HG03439 (cell line): ENCODE measurements around the gene TMEM185A.
"Not testable (repeated sequence)": the region's sequence is repeated elsewhere in the genome, so short reads cannot be mapped to it uniquely, and the experiment has no call there.

Experiments
- ATAC-seq: cut with Tn5 transposase; IDR thresholded peaks from one replicate; pipeline ENCODE4 v1.9.1; 2021; ENCODE audit warnings: mild to moderate bottlenecking, moderate library complexity; ENCODE audit not compliant: unreplicated experiment

TMEM185A gene

DNA sequence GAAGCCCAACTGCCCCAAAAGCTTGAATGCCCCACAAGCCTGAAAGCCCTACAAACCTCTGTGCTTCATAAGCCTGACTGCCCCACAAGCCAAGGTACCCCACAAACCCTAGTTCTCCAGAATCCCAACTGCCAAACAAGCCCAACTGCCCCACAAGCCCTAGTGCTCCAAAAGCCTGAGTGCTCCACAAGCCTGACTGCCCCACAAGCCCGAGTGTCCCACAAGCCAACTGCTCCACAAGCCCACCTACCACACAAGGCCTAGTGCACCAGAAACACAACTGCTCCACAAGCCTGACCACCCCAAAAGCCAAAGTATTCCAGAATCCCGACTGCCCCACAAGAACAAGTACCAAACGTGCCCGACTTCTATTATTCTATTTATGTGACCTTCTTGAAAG is 68.2 kb downstream of the TMEM185A start:
- ATAC-seq: no peak

- ATAC-seq: not testable (repeated sequence)
These were observed 76.3 kb downstream of the TMEM185A start for GRCh38 chrX:149555251-149555650.

DNA sequence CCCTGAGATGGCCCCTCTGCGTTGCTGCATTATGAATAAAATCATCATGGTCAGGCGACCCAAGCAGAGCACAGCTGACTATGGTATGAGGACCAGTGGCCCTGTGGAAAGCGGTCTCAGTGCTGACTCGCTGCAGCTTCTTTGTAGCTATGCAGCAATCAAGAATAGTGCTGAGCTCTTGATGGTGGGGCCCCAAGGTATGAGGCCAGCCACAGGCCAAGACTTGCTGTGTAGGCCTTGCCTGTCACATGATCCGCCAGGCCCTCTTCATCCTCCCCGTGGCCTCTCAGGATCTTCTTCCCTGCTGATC is 79.7 kb downstream of the TMEM185A start:
- not testable (repeated sequence) for ATAC-seq

DNA sequence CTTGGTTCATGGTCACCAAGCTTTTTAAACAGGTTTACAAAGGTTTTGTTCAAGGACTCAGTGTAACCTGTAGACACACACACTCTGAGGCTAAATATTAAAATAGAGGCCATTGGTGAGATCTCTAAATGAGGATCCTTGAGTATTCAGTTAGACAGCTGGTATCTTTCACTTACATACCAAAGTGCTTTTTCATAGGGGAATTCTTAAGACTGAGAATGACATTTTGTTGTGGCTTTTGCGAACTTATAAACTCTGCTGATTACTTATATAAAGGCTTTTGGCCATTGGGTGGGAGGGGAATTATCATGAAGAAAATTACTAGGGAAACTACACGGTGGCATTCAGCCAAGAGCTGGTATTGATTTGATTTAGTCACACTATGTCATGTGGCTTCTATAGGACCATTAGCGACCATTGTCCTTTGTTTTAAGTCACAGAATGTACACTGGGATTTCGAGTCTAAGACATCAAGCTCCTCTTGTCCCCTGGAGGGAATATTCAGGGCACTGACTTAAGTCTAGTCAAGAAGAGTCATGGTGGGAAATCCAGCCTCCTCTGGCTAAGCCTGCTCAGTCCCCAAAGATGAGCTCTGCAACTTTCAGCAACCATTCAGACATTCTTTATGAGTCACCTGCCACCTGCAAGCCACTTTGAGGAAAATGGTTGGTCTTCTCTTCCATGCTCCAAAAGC is 80.2 kb downstream of the TMEM185A start:
- ATAC-seq: not testable (repeated sequence)

- ATAC-seq: not testable (repeated sequence)
These were observed 81.1 kb downstream of the TMEM185A start for GRCh38 chrX:149550454-149550853.

DNA sequence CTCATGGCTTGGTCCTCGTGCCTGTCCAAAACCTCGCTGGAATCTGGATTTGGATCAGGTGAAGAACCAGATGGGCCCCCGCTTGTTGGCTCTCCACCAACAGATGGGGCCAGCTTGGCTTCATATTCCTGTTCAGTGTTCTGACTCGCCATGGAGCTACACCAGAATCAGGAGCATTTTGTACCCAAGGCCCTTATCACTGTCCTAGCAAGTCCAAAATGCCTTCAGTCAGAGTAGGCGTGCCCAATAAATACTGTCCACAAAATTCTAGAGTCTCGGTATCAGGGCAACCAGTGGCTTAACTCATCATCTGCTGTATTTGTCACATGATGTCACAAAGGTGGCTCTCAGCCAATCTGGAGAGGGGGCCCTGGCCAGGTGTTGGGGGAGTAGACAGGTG is 81.9 kb downstream of the TMEM185A start, which contains the start of gene HSFX3:
Gene HSFX3 (minus strand): TSS at position 224 of the 400 bp plus-strand sequence. CDS start 72 bp downstream, at position 152.
- not testable (repeated sequence) for ATAC-seq

DNA sequence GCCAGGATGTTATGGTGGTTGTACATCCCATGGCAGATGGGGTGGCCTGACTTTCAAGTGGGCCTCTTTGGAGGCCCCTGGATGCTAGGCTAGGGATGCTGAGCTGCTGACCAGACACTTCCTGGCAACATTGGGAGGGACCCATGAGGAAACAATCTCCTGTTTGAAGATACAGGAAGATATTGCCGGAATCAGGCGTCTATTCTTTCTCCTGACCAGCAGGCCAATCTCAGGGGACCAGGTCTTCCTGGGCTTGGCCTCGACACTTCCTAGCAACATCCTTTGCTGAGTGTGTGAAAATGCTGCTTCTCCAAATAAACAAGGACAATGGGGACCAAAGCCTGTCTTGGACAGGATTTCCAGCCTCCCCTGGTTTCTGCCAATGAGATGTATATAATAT is 83.8 kb downstream of the TMEM185A start:
- ATAC-seq: not testable (repeated sequence)

- ATAC-seq: not testable (repeated sequence)
These were observed 84.6 kb downstream of the TMEM185A start for GRCh38 chrX:149546962-149547361.
